PC-9 (cell line): ENCODE results near the gene ZNF687. TPM values are rescaled to one million over a fixed set of nuclear protein-coding genes. Genes with fewer than 3 reads are reported as not detected.

Experiments
- BruUV-seq: library from RNA; stranded (reverse); fragments of 400-500 nt; replicated peaks from 2 replicates; lab custom pipeline; 2021; lab: Mats Ljungman, UMichigan
- CTCF ChIA-PET: fragments of 300-600 bp; sonication (Branson Sonifier 250); formaldehyde crosslinking; loops from one replicate; lab custom pipeline; 2022; ENCODE audit warnings: antibody characterized with exemption; lab: Charles Lee
- POLR2A ChIA-PET: fragments of 300-600 bp; sonication (Branson Sonifier 250); formaldehyde crosslinking; loops from one replicate; lab custom pipeline; 2022; ENCODE audit warnings: antibody characterized with exemption; ENCODE audit not compliant: unreplicated experiment; lab: Charles Lee
- DNase-seq, 2 experiments: peaks; one replicate each; pipeline versions ENCODE4 v3.0.0 to v3.0.0-alpha.2; 2015 to 2022; ENCODE audit warnings: mixed read lengths in 1 of 2
- H2AFZ ChIP-seq: fragments of 200-600 bp; sonication (generic); 2 replicates; pipeline ENCODE4 v1.8.1; 2017; ENCODE audit warnings: antibody characterized with exemption
- H3F3A ChIP-seq: fragments of 200-600 bp; sonication (generic); 2 replicates; pipeline ENCODE4 v1.8.1; 2017; ENCODE audit warnings: antibody characterized with exemption, mild to moderate bottlenecking, low read depth; ENCODE audit not compliant: insufficient read depth
- H3K27ac ChIP-seq: fragments of 200-600 bp; sonication (generic); 2 replicates; pipeline ENCODE4 v1.6.1; 2016; ENCODE audit warnings: mixed run types
- H3K27me3 ChIP-seq: fragments of 200-600 bp; sonication (generic); 2 replicates; pipeline ENCODE4 v1.6.1; 2016; ENCODE audit warnings: low read depth, mixed run types; ENCODE audit not compliant: insufficient read depth
- H3K36me3 ChIP-seq: fragments of 200-600 bp; sonication (generic); 2 replicates; pipeline ENCODE4 v1.6.1; 2016; ENCODE audit warnings: low read depth, mixed run types
- H3K4me1 ChIP-seq: fragments of 200-600 bp; sonication (generic); replicated peaks from 2 replicates; pipeline ENCODE4 v1.6.1; 2016; ENCODE audit warnings: mixed run types; ENCODE audit not compliant: insufficient read depth
- H3K4me2 ChIP-seq: fragments of 200-600 bp; sonication (generic); 2 replicates; pipeline ENCODE4 v1.6.1; 2017; ENCODE audit warnings: mixed run types
- H3K4me3 ChIP-seq: fragments of 200-600 bp; sonication (generic); 2 replicates; pipeline ENCODE4 v1.6.1; 2016; ENCODE audit warnings: mixed run types
- H3K79me2 ChIP-seq: fragments of 200-600 bp; sonication (generic); 2 replicates; pipeline ENCODE4 v1.6.1; 2017; ENCODE audit warnings: low read depth, mixed run types
- H3K9me2 ChIP-seq: fragments of 200-600 bp; sonication (generic); 2 replicates; pipeline ENCODE4 v1.8.1; 2017; ENCODE audit warnings: mild to moderate bottlenecking; ENCODE audit not compliant: insufficient read depth
- H3K9me3 ChIP-seq: fragments of 200-600 bp; sonication (generic); 2 replicates; pipeline ENCODE4 v1.8.1; 2016; ENCODE audit warnings: low read depth; ENCODE audit not compliant: insufficient read depth
- H4K20me1 ChIP-seq: fragments of 200-600 bp; sonication (generic); 2 replicates; pipeline ENCODE4 v1.8.1; 2017; ENCODE audit not compliant: insufficient read depth
- EZH2 ChIP-seq: fragments of 200-600 bp; sonication (generic); IDR thresholded peaks from 2 replicates; pipeline ENCODE4 v1.8.0; 2017; ENCODE audit warnings: antibody characterized with exemption, low read depth
- intact Hi-C: fragments of 100-400 bp; cut with micrococcal nuclease; formaldehyde crosslinking; loops from one replicate; pipeline ENCODE4 v1.10.0; 2022; ENCODE audit not compliant: unreplicated experiment
- total RNA-seq: library from RNA; stranded (reverse); gene quantifications from 2 replicates; pipeline ENCODE4 v1.2.3, GENCODE V29; 2021
- TF ChIP-seq, protein P1 (sequence below): fragments of 200-600 bp; sonication (generic); conservative IDR thresholded peaks from 2 replicates; pipeline ENCODE4 v1.6.1; 2017; ENCODE audit warnings: mixed run types, antibody characterized with exemption, mild to moderate bottlenecking, moderate library complexity

ZNF687 gene
- total RNA-seq, 1 experiment from 2014 or later: 26.6 TPM

DNA sequence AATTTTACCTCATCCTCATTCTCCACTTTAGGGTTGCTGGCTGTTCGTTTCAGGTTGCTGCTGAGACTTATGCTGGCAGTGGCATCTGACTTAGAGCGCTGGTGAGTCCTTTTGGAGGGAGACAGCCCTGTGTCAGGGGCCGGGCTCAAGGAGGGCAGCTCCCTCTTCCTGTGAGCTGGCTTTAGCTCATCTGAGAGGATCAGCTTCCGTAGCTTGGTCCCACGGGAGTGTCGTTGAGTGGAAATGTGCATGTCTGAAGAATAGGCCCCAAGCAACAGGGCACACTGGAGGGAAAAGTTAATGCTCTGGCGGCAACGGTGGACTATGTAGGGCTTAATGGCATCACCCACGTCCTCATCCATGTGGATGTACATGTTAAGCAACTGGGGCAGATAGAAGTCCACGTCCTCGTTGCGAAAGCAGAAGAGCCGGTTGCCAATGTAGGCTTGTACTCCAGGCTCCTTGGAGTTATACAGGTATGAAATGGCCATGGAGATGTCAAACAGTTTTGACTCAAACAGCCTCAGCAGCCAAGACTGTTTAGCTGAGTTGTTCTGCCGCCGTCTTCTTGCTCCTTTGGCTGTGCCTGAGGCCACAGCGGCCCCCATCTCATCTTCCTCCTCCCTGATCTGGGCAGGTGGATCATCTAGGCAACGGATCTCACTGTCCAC is 33.6 kb downstream of the ZNF687 start:
- POLR2A ChIA-PET: interaction anchor here (0.7 kb wide), 1 partner anchor 33 kb away, joined by 3 read pairs; no protein-coding TSS in a partner anchor
- intact Hi-C loops: no loop called here
- TF ChIP-seq EZH2: no peak
- TF ChIP-seq, protein P1, sequence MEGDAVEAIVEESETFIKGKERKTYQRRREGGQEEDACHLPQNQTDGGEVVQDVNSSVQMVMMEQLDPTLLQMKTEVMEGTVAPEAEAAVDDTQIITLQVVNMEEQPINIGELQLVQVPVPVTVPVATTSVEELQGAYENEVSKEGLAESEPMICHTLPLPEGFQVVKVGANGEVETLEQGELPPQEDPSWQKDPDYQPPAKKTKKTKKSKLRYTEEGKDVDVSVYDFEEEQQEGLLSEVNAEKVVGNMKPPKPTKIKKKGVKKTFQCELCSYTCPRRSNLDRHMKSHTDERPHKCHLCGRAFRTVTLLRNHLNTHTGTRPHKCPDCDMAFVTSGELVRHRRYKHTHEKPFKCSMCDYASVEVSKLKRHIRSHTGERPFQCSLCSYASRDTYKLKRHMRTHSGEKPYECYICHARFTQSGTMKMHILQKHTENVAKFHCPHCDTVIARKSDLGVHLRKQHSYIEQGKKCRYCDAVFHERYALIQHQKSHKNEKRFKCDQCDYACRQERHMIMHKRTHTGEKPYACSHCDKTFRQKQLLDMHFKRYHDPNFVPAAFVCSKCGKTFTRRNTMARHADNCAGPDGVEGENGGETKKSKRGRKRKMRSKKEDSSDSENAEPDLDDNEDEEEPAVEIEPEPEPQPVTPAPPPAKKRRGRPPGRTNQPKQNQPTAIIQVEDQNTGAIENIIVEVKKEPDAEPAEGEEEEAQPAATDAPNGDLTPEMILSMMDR: no peak
- BruUV-seq: no TSS peak
- no peak for DNase-seq
- Histone ChIP-seq H3K4me1 (peaks cover 21% of the 10 kb centered on the region), H2AFZ (no peak overlapping the region), H3K27me3 (no peaks in the 10 kb centered on the region), H3K9me2 (no peaks in the 10 kb centered on the region), H4K20me1 (peaks cover 10% of the 10 kb centered on the region), H3K9me3 (no peaks in the 10 kb centered on the region), H3K4me2 (no peak overlapping the region), H3K4me3 (no peak overlapping the region), H3K79me2 (peaks cover 6% of the 10 kb centered on the region), H3K36me3 (peaks cover 9% of the 10 kb centered on the region; the same call in 1 of the 2 replicates), H3K27ac (no peak overlapping the region), H3F3A (peaks cover 16% of the 10 kb centered on the region)
- CTCF ChIA-PET: no interaction called here

DNA sequence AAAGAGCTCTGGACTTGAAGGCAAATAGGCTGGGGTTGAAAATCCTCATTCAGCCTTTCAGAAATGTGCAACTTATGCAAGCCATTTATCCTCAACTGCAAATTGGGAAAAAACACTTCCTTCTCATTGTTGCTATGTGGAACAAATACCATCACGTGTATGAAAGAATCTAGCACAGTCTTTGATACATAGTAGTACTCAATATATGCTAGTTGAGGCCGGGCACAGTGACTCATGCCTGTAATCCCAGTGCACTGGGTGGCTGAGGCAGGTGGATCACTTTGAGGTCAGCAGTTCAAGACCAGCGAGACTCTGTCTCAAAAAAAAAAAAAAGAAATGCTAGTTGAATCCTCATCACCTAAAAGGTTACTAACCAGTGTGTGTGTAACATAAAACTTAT is 36.9 kb downstream of the ZNF687 start:
- no peaks in the 10 kb centered on the region; the same call in 1 of the 2 replicates for H3K4me1 ChIP-seq
- no peak for DNase-seq
- H4K20me1 ChIP-seq: no peaks in the 10 kb centered on the region; the same call in 1 of the 2 replicates
- H3K36me3 ChIP-seq: peaks cover 11% of the 10 kb centered on the region; the same call in 1 of the 2 replicates
- CTCF ChIA-PET: no interaction called here
- POLR2A ChIA-PET: interaction anchor here (0.7 kb wide), 1 partner anchor 250 kb away, joined by 6 read pairs; no protein-coding TSS in a partner anchor
- no peaks in the 10 kb centered on the region for H3K27me3 ChIP-seq
- no peaks in the 10 kb centered on the region for H3K9me3 ChIP-seq
- no peak overlapping the region for H3K4me2 ChIP-seq
- H3K79me2 ChIP-seq: no peaks in the 10 kb centered on the region
- intact Hi-C loops: no loop called here
- H3K27ac ChIP-seq: no peak overlapping the region
- TF ChIP-seq, protein P1: no peak
- no peak for TF ChIP-seq EZH2
- H3K9me2 ChIP-seq: no peaks in the 10 kb centered on the region
- H2AFZ ChIP-seq: no peak overlapping the region
- no peaks in the 10 kb centered on the region for H3F3A ChIP-seq
- H3K4me3 ChIP-seq: no peak overlapping the region
- no TSS peak for BruUV-seq

GRCh38 chr1:151324390-151324930 is 42.4 kb downstream of the ZNF687 start:
- TF ChIP-seq, protein P1: no peak
- no peak for TF ChIP-seq EZH2
- Histone ChIP-seq H3K79me2 (peaks cover 27% of the 10 kb centered on the region), H3K27ac (no peak overlapping the region), H3K9me2 (no peaks in the 10 kb centered on the region), H3F3A (peaks cover 6% of the 10 kb centered on the region; the same call in 1 of the 2 replicates), H3K27me3 (no peaks in the 10 kb centered on the region), H3K9me3 (no peaks in the 10 kb centered on the region), H2AFZ (no peak overlapping the region), H4K20me1 (no peaks in the 10 kb centered on the region; the same call in 1 of the 2 replicates), H3K36me3 (peaks cover 11% of the 10 kb centered on the region; the same call in 1 of the 2 replicates), H3K4me2 (no peak overlapping the region), H3K4me3 (no peak overlapping the region), H3K4me1 (peaks cover 20% of the 10 kb centered on the region)
- ChIA-PET CTCF (no interaction called here), POLR2A (no interaction called here)
- DNase-seq: no peak
- no TSS peak for BruUV-seq
- intact Hi-C loops: no loop called here
